Measurements from ENCODE around the gene PTPRT.

- TF ChIP-seq CTCF (IDR thresholded peaks at IDR 0.05) (no peak), POLR2AphosphoS5 (IDR thresholded peaks at IDR 0.05; ENCODE audit: insufficient read depth in 1 of 2, low read depth in 1 of 2) (no peak)
Observed at GRCh38 chr20:42611889-42612837, 577.5 kb downstream of the PTPRT start.
